HG02763 (cell line): Measurements from ENCODE around the gene MCIDAS.
A peak's percentile ranks its signal among the peaks of the same experiment; 100 is the strongest.

Source experiments
- ATAC-seq: cut with Tn5 transposase; IDR thresholded peaks from one replicate; pipeline ENCODE4 v1.9.1; 2021; ENCODE audit warnings: mild to moderate bottlenecking, moderate library complexity; ENCODE audit not compliant: unreplicated experiment

Gene MCIDAS

GRCh38 chr5:55226934-55227663 is at the start of gene MCIDAS:
MCIDAS (minus strand) TSS chr5:55227315; CDS start chr5:55227138, 177 bp downstream.
- ATAC-seq: peak; percentile 36

GRCh38 chr5:55276771-55277170 is 49.7 kb upstream of the MCIDAS start:
- no peak for ATAC-seq

DNA sequence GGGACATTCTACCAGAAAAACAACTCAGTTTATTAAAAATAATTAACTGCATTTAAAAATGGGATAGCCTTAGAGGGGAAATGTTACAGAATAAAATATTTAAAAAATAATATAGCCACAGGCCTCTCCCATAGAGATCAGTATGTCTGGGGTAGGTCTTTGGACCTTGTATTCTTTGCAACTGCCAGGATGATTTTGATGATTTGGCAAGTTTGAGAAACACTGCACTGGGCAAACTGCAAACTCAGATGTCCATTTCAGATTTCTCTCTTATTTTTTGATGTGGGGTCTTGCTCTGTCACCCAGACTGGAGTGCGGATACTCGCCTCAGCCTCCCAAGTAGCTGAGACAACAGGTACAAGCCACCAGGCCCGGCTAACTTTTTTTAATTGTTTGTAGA is 31.2 kb upstream of the MCIDAS start:
- ATAC-seq: no peak

- ATAC-seq: no peak
Observed at GRCh38 chr5:55254802-55255201, 27.7 kb upstream of the MCIDAS start.

- ATAC-seq: no peak
Observed at GRCh38 chr5:55250064-55250463, 22.9 kb upstream of the MCIDAS start.

DNA sequence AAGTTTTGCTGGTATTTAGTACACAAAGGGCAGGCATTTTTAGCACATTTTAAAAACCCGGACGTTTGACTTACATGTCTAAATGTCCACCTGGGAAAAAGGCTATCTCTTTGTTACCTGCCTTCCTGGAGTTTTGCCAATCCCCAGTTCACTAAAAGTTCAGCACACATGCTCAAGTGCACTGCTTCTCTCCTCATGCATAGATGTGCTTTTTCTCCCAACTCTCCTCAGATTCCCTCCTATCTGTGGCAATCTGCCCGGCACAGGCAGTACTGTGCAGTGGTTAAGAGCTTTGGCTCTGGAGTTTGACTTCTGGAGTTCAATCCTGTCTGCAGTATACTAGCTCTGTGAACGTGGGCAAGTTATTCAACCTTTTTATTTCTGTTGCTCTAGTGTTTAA is 14.6 kb upstream of the MCIDAS start:
- no peak for ATAC-seq

- ATAC-seq: no peak
Observed at GRCh38 chr5:55236800-55237199, 9.7 kb upstream of the MCIDAS start.

- no peak for ATAC-seq
Observed at GRCh38 chr5:55234121-55234700, 7.1 kb upstream of the MCIDAS start.

GRCh38 chr5:55232985-55233928 is 6.1 kb upstream of the MCIDAS start, which contains the start of gene CCNO:
CCNO (minus strand) TSS chr5:55233608; CDS start chr5:55233523, 85 bp downstream.
- ATAC-seq: peak; percentile 48

GRCh38 chr5:55232271-55232984 is 5.3 kb upstream of the MCIDAS start:
- peak; percentile 11 for ATAC-seq

- no peak for ATAC-seq
Observed at GRCh38 chr5:55231919-55232270, 4.8 kb upstream of the MCIDAS start.

DNA sequence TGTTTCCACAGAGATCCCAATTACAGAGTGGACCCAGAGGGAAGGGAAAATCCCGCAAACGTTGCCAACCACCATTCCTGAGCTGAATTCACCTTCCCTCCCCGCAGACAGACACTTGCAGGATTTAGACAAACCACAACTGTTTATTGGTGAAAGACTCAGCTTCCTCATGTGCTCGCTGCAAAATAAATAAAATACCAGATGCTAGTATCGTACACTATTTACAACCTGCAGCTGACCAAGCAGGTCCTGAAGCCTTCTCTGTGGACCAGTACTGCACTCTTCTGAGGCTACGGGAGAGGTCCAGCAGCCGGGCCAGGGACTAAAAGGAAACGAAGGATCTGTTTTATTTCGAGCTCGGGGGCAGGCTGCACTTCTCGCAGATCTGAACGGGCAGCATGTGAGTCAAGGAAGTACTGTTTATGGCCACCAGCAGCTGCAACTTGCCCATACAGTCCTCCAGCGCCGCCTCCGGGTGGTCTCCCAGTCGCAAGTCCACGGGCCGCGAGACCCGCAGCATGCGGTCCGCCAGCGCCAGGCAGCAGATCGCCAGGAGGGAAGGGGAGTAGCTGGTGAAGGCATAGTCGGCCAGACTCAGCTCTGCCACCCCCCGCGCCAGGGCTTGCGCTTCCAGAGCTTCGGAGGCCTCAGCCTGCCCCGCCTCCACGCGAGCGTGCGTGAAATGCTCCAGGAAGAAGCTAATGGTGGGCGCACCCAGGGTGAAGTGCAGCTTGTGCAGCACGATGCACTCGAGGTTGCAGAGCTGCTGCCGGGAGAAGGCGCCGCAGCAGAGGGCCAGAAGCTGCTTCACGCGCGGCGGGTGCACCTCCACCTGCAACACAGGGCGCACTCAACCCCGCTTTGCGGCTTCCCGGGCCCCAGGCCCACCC is 4.2 kb upstream of the MCIDAS start:
- ATAC-seq: no peak

DNA sequence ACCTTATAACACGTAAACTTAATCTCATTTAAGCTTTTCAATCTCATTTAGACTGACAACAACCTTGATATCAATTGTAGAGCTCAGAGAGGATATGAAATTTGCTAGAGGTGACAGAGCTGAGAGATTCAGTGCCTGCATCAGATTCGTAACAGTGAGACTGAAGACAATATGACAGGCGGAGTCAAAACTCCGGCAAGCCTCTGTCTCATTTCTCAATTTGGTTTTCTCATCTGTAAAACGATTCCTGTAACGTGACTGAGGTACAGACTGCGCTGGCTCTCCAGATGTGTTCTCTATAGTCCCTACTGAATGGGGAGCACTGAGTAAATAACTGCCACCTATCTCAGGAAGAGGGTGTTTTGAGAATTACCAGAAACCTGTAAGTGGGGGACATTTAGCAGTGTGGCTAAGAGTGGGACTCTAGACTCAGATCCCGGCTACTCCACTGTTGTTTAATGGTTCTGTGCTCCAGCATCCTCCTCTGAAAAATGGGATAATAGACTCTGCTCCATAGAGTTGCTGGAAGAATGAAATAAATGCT is 3.0 kb upstream of the MCIDAS start:
- ATAC-seq: no peak

- ATAC-seq: no peak
Observed at GRCh38 chr5:55227664-55228430, 732 bp upstream of the MCIDAS start.

DNA sequence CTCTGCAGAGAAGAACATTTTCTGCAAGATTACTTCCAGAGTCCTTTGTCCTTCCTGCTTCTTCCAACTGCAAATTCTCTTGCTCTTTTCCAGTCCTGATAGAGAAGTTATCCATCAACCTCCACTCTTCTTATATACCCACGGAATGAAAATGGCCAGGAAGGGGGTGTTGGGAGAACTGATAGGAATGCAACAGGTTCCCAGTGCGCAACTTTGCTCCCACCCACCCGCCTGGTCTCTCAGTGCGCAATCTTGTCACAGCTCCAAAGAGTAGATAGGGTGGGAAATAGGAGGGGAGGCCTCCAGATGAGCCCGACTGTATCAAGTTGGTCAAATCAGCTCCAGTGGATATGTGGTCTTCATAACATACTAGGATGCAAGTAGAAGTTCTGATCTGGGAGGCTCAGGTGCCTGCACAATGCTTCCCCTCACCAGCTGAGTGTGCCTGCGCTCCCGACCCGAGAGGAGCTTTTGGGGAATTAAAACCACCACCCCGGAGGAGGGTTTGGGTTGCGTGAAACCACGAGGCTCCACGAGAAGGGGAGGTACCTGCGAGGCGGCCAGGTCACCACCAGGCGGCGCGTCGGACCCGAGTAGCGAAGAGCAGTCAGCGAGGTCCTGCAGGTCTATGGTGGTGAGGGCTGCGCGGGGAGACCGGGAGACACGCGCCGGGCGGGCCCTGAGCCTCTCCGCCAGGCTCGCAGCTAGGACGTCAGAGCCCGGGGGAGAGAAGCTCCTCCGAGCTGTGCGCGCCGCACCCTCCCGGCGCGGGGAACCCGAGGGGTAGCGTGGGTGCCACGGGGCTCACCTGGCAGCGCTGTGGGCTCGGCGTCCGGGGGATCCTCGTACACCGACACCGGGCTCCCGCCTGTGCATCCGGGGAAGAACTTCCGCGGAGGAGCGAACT is 835 bp downstream of the MCIDAS start:
- peak; percentile 41 for ATAC-seq

GRCh38 chr5:55225346-55225745 is 1.8 kb downstream of the MCIDAS start:
- no peak for ATAC-seq

DNA sequence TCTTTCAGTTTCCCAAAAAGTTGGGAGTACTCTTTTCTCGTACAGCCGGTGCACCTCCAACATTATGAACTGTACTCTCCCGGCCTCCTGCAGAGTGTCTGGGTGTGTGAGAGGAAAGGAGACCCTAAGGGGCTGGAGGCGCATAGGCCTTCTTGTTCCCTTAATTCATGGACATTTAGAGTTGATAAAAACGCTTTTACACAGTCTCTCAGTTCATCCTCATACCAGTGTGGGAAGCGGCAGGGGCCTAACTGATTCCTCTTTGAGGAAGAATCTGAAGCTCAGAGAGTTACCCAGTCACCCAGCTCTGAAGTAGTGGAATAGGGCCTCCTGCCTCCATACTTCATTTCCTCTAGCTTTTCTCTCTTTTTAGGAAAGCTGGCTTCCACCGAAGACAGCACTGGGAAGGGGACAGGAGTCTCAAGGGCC is 3.3 kb downstream of the MCIDAS start:
- no peak for ATAC-seq
